ENCODE data around the gene TENT4A.

Gene TENT4A

DNA sequence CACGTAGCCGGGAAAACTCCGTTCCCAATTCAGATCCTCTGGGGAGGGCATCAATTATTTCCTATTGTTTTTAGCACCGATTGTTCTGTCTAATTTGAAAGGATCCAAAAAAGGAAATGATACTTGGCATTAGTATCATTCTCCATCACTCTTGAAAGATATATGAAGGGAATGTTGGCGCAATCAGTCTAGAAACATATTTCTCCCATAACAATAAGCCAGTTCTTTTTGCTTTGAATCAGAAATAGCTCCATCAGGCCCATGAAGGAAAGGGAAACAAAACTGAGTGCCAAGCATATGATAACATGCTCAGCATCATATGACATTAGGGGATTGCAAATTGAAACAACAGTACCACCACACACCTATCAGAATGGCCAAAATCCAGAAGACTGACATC, 40.2 kb upstream of the TENT4A start:
- Histone ChIP-seq H3K4me3 (ENCODE audit: insufficient read depth in 1 of 2, low read depth in 1 of 2, low read length in 2 of 2) (no peak overlapping the region), H3K9ac (ENCODE audit: low read length) (no peak overlapping the region), H3K4ac (ENCODE audit: low read depth in 1 of 2, low read length in 2 of 2) (no peak overlapping the region), H3K36me3 (ENCODE audit: control insufficient read depth in 1 of 2, insufficient read depth in 2 of 2, low read depth in 1 of 2, low read length in 2 of 2) (peaks cover 8 to 23% of the 10 kb centered on the region in 2 experiments), H2BK120ac (ENCODE audit: low read depth, low read length) (no peak overlapping the region), H4K91ac (ENCODE audit: low read length) (no peak overlapping the region), H3K14ac (ENCODE audit: low read length in 2 of 2) (no peak overlapping the region), H3K23ac (ENCODE audit: low read length in 2 of 2) (no peak overlapping the region), H3K27me3 (ENCODE audit: control insufficient read depth in 1 of 2, insufficient read depth in 1 of 2, low read length in 2 of 2) (no peaks in the 10 kb centered on the region), H2AFZ (ENCODE audit: low read depth, low read length) (no peak overlapping the region), H3K4me1 (ENCODE audit: control insufficient read depth, insufficient read depth, low read depth, low read length) (no peaks in the 10 kb centered on the region), H2BK5ac (ENCODE audit: low read depth, low read length, poor library complexity, severe bottlenecking) (no peak overlapping the region), H3K27ac (ENCODE audit: low read length, poor library complexity, severe bottlenecking) (no peak overlapping the region), H4K8ac (ENCODE audit: low read length) (no peak overlapping the region), H2AK5ac (ENCODE audit: low read length, severe bottlenecking) (no peak overlapping the region), H2BK12ac (ENCODE audit: low read length in 2 of 2) (no peak overlapping the region), H3K4me2 (ENCODE audit: low read length, poor library complexity, severe bottlenecking) (no peak overlapping the region), H3K79me1 (replicated peaks; ENCODE audit: low read length, poor library complexity, severe bottlenecking) (peaks cover 1% of the 10 kb centered on the region), H3K9me3 (ENCODE audit: control insufficient read depth, low read length) (no peaks in the 10 kb centered on the region), H3K18ac (ENCODE audit: low read depth in 1 of 2, low read length in 2 of 2) (no peak overlapping the region), H2BK15ac (ENCODE audit: low read depth, poor library complexity, severe bottlenecking) (no peak overlapping the region)
- 100% methylated on average over 4 of the region's 5 CpGs for WGBS
- no peak for DNase-seq

DNA sequence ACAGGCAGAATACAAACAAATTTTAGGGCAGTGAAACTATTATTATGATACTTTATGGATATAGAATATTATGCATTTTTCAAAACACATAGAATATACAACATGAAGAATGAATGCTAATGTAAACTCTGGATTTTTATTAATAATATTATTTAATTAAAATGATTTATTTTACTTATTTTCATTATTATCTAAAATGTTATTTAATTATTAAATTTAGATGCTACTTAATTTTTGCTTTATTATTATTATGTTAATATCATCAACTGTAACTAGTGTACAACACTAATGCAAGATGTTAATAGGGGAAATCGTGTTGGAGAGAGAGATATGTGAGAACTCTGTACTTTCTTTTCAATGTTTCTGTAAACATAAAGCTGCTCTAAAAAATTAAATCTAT, 39.3 kb upstream of the TENT4A start:
- Histone ChIP-seq H2AFZ (ENCODE audit: low read depth, low read length) (no peak overlapping the region), H2BK15ac (ENCODE audit: low read depth, poor library complexity, severe bottlenecking) (no peak overlapping the region), H3K36me3 (ENCODE audit: control insufficient read depth in 1 of 2, insufficient read depth in 2 of 2, low read depth in 1 of 2, low read length in 2 of 2) (peaks cover 8 to 17% of the 10 kb centered on the region in 2 experiments), H3K27ac (ENCODE audit: low read length, poor library complexity, severe bottlenecking) (no peak overlapping the region), H3K18ac (ENCODE audit: low read depth in 1 of 2, low read length in 2 of 2) (no peak overlapping the region), H4K91ac (ENCODE audit: low read length) (no peak overlapping the region), H3K79me1 (replicated peaks; ENCODE audit: low read length, poor library complexity, severe bottlenecking) (no peaks in the 10 kb centered on the region), H3K27me3 (ENCODE audit: control insufficient read depth in 1 of 2, insufficient read depth in 1 of 2, low read length in 2 of 2) (no peaks in the 10 kb centered on the region), H3K9me3 (ENCODE audit: control insufficient read depth, low read length) (no peaks in the 10 kb centered on the region), H2BK12ac (ENCODE audit: low read length in 2 of 2) (no peak overlapping the region), H4K8ac (ENCODE audit: low read length) (no peak overlapping the region), H3K4me1 (ENCODE audit: control insufficient read depth, insufficient read depth, low read depth, low read length) (no peaks in the 10 kb centered on the region), H3K4me2 (ENCODE audit: low read length, poor library complexity, severe bottlenecking) (no peak overlapping the region), H2AK5ac (ENCODE audit: low read length, severe bottlenecking) (no peak overlapping the region), H2BK120ac (ENCODE audit: low read depth, low read length) (no peak overlapping the region), H3K14ac (ENCODE audit: low read length in 2 of 2) (no peak overlapping the region), H3K9ac (ENCODE audit: low read length) (no peak overlapping the region), H3K4me3 (ENCODE audit: insufficient read depth in 1 of 2, low read depth in 1 of 2, low read length in 2 of 2) (no peak overlapping the region), H3K4ac (ENCODE audit: low read depth in 1 of 2, low read length in 2 of 2) (no peak overlapping the region), H3K23ac (ENCODE audit: low read length in 2 of 2) (no peak overlapping the region), H2BK5ac (ENCODE audit: low read depth, low read length, poor library complexity, severe bottlenecking) (no peak overlapping the region)
- DNase-seq: no peak
- no CpG with 5 or more reads among the region's 1 CpG for WGBS

DNA sequence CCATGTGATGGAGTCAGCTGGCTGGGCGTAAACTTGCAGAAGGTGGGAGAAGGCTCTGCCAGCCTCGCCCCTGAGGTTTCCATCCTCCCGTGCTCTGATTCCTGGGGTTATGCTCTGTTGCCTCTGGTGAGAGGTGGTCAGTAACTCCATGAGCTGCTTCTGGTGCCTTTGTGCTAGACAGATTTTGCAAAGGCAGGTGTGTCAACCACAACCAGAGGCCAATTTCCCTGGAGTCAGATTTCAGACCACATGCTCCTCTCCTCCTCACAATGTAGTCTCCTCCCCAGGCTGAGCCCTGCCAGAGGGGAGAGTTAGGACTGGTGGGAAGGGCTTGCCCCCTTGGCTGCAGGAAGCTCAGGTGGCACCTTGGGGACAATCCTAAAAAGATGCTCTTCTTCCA, 38.8 kb upstream of the TENT4A start:
- Histone ChIP-seq H3K4me2 (ENCODE audit: low read length, poor library complexity, severe bottlenecking) (no peak overlapping the region), H3K27ac (ENCODE audit: low read length, poor library complexity, severe bottlenecking) (no peak overlapping the region), H3K23ac (ENCODE audit: low read length in 2 of 2) (no peak overlapping the region), H2BK5ac (ENCODE audit: low read depth, low read length, poor library complexity, severe bottlenecking) (no peak overlapping the region), H2AK5ac (ENCODE audit: low read length, severe bottlenecking) (no peak overlapping the region), H3K27me3 (ENCODE audit: control insufficient read depth in 1 of 2, insufficient read depth in 1 of 2, low read length in 2 of 2) (no peaks in the 10 kb centered on the region), H3K79me1 (replicated peaks; ENCODE audit: low read length, poor library complexity, severe bottlenecking) (no peaks in the 10 kb centered on the region), H3K14ac (ENCODE audit: low read length in 2 of 2) (no peak overlapping the region), H3K4me3 (ENCODE audit: insufficient read depth in 1 of 2, low read depth in 1 of 2, low read length in 2 of 2) (no peak overlapping the region), H2AFZ (ENCODE audit: low read depth, low read length) (no peak overlapping the region), H2BK120ac (ENCODE audit: low read depth, low read length) (no peak overlapping the region), H3K36me3 (ENCODE audit: control insufficient read depth in 1 of 2, insufficient read depth in 2 of 2, low read depth in 1 of 2, low read length in 2 of 2) (peaks cover 8 to 17% of the 10 kb centered on the region in 2 experiments), H2BK12ac (ENCODE audit: low read length in 2 of 2) (no peak overlapping the region), H4K8ac (ENCODE audit: low read length) (no peak overlapping the region), H4K91ac (ENCODE audit: low read length) (no peak overlapping the region), H3K4me1 (ENCODE audit: control insufficient read depth, insufficient read depth, low read depth, low read length) (no peaks in the 10 kb centered on the region), H3K9ac (ENCODE audit: low read length) (no peak overlapping the region), H3K4ac (ENCODE audit: low read depth in 1 of 2, low read length in 2 of 2) (no peak overlapping the region), H2BK15ac (ENCODE audit: low read depth, poor library complexity, severe bottlenecking) (no peak overlapping the region), H3K18ac (ENCODE audit: low read depth in 1 of 2, low read length in 2 of 2) (no peak overlapping the region), H3K9me3 (ENCODE audit: control insufficient read depth, low read length) (no peaks in the 10 kb centered on the region)
- WGBS: 97% methylated on average over 2 of the region's 3 CpGs
- no peak for DNase-seq

DNA sequence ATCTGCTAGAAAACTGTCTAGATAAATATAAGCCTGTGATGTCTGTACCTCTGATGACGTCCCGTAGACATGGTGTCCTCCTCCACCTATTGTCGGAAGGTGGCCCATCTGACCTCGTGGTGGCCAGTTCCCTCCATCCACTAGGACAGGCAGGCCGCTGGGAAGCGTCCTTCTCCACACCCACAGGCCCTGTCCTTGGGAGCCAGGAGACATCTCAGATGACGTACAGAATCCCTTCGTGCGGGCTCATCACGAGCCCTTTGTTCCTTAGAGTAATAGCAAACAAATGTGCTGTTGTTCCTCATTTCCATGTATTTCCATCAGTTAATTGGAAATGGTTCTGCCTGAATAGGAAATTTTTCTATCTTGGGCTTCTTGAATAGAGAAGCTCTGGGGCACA, 38.3 kb upstream of the TENT4A start:
- Histone ChIP-seq H3K36me3 (ENCODE audit: control insufficient read depth in 1 of 2, insufficient read depth in 2 of 2, low read depth in 1 of 2, low read length in 2 of 2) (peaks cover 5 to 14% of the 10 kb centered on the region in 2 experiments), H3K4me3 (ENCODE audit: insufficient read depth in 1 of 2, low read depth in 1 of 2, low read length in 2 of 2) (no peak overlapping the region), H3K4ac (ENCODE audit: low read depth in 1 of 2, low read length in 2 of 2) (no peak overlapping the region), H3K79me1 (replicated peaks; ENCODE audit: low read length, poor library complexity, severe bottlenecking) (no peaks in the 10 kb centered on the region), H3K9me3 (ENCODE audit: control insufficient read depth, low read length) (no peaks in the 10 kb centered on the region), H3K18ac (ENCODE audit: low read depth in 1 of 2, low read length in 2 of 2) (no peak overlapping the region), H3K27me3 (ENCODE audit: control insufficient read depth in 1 of 2, insufficient read depth in 1 of 2, low read length in 2 of 2) (no peaks in the 10 kb centered on the region), H4K91ac (ENCODE audit: low read length) (no peak overlapping the region), H2BK12ac (ENCODE audit: low read length in 2 of 2) (no peak overlapping the region), H4K8ac (ENCODE audit: low read length) (no peak overlapping the region), H2BK5ac (ENCODE audit: low read depth, low read length, poor library complexity, severe bottlenecking) (no peak overlapping the region), H3K23ac (ENCODE audit: low read length in 2 of 2) (no peak overlapping the region), H2BK120ac (ENCODE audit: low read depth, low read length) (no peak overlapping the region), H2AFZ (ENCODE audit: low read depth, low read length) (no peak overlapping the region), H3K9ac (ENCODE audit: low read length) (no peak overlapping the region), H3K14ac (ENCODE audit: low read length in 2 of 2) (no peak overlapping the region), H3K4me2 (ENCODE audit: low read length, poor library complexity, severe bottlenecking) (no peak overlapping the region), H3K27ac (ENCODE audit: low read length, poor library complexity, severe bottlenecking) (no peak overlapping the region), H2BK15ac (ENCODE audit: low read depth, poor library complexity, severe bottlenecking) (no peak overlapping the region), H3K4me1 (ENCODE audit: control insufficient read depth, insufficient read depth, low read depth, low read length) (no peaks in the 10 kb centered on the region), H2AK5ac (ENCODE audit: low read length, severe bottlenecking) (no peak overlapping the region)
- no peak for DNase-seq
- WGBS: 94% methylated on average over 6 of the region's 10 CpGs
